NCI-H146 (cell line): ENCODE data around the gene OR4E1.
"Not testable (repeated sequence)": the region's sequence is repeated elsewhere in the genome, so short reads cannot be mapped to it uniquely, and the experiment has no call there.

Experiments used
- DNase-seq: peaks from one replicate; lab custom pipeline; 2025; lab: John Stamatoyannopoulos, UW

The OR4E1 gene

GRCh38 chr14:21673718-21674117 is at the start of gene OR4E1:
OR4E1 (minus strand) TSS chr14:21673818; CDS start chr14:21670935, 2,883 bp downstream.
- no peak for DNase-seq

- DNase-seq: no peak
Observed at GRCh38 chr14:21721504-21721903, 47.9 kb upstream of the OR4E1 start.

- DNase-seq: no peak
Observed at GRCh38 chr14:21719841-21720240, 46.2 kb upstream of the OR4E1 start.

GRCh38 chr14:21714318-21714929 is 40.8 kb upstream of the OR4E1 start:
- no peak for DNase-seq

- DNase-seq: no peak
Observed at GRCh38 chr14:21712036-21712435, 38.4 kb upstream of the OR4E1 start.

GRCh38 chr14:21711360-21711961 is 37.8 kb upstream of the OR4E1 start:
- DNase-seq: peak; percentile 1

DNA sequence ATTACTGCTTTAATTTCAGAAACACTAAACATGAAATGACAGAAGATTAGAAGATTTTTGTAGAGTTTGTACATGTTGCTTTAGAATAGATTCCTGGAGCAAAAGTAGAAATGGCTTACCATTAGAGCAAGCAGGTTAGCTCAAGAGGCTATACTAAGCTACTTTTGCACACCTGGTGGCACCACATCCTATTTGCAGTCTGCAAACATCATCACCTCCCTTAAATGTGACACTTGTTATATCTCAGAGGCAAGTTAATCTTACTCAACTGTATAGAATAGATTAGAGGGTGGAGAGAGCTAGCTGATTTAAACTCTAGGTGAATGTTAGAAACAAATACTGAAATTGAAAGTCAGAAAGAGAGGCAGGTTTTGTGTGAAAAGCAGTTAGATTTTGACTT is 30.7 kb upstream of the OR4E1 start:
- DNase-seq: no peak

DNA sequence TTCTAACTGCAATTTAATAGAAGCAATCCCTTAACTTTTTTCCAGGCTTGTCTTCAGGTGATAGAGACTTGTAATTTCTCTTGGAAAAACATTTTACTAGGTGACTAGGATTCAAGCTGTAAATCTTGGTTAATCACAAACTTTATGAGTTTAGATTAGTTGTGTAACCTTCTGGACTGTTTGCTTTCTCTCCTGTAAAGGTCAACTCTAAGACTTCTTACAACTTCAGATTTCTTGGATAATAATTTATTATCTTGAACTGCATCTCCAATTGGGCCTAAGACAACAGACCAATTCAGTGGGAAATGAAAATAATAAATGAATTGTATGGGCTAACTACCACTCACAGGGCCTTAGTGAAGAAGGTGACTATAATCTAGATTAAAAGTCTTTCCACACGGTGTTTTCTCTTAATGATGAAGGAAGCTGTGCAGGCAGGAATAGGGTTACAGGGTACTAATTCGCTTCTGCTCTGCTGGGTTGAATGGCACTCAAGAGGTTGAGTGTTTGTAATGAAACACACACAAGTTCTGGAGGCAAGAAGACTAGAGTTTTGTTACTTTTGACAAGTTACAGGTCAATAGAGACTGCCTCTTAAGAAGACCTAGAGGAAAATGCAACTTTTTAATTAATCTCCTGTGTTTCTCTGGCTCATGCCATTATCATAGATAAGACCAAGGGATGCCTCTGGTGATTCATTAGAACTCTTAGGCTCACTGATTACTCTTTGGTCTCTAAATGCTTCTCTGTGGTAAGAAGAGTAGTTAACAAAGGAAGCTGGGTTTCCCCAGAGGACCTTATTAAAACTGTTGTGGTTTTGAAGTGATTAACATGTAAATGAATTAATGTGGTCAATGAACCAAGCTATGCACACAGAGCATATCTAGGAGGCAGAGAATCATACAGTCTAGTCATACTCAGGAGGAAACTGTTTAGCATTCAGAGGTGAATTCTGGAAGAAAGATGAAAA is 30.0 kb upstream of the OR4E1 start:
- DNase-seq: no peak

- DNase-seq: no peak
Observed at GRCh38 chr14:21702316-21702715, 28.7 kb upstream of the OR4E1 start.

GRCh38 chr14:21699551-21699950 is 25.9 kb upstream of the OR4E1 start:
- DNase-seq: no peak

DNA sequence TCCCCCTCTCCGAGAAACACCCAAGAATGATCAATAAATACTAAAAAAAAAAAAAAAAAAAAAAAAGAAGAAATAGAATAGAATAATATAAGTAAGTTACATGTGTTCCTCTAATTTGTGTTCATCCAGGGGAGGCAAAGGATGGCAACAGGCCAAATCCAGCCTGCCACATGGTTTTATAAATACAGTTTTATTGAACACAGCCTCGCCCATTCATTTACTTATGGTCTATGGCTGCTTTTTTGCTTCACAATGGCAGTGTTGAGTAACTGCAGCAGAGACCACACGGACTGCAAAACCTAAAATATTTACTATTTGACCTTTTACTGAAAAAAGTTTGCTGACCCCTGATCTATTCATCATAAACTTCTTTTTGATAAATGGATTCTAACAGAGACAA is 24.9 kb upstream of the OR4E1 start:
- DNase-seq: not testable (repeated sequence)

DNA sequence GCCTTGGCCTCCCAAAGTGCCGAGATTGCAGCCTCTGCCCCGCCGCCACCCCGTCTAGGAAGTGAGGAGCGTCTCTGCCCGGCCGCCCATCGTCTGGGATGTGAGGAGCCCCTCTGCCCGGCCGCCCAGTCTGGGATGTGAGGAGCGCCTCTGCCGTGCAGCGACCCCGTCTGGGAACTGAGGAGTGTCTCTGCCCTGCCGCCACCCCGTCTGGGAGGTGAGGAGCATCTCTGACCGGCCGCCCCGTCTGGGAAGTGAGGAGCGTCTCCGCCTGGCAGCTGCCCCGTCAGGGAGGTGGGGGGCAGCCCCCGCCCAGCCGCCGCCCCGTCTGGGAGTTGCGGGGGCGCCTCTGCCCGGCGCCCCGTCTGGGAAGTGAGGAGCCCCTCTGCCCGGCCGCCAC is 24.0 kb upstream of the OR4E1 start:
- DNase-seq: not testable (repeated sequence)

- DNase-seq: no peak
Observed at GRCh38 chr14:21694425-21694824, 20.8 kb upstream of the OR4E1 start.

DNA sequence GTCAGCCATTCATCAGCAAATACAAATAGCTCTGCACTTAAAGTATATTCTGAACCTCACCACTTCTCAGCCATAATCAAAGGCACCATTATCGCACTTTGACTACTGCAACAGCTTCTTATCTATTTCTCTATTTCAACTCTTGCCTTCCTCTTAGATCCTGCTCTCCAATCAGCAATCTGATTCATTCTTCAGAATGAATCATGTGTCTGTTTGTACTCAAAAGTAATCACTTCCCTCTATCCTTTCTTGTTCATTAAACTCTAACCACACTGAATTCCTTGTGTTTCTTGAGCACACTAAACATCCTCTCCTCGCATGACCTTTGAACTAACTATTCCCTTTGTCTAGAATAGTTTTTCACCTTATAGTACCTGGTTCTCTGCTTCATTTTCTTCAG is 12.8 kb upstream of the OR4E1 start:
- no peak for DNase-seq

DNA sequence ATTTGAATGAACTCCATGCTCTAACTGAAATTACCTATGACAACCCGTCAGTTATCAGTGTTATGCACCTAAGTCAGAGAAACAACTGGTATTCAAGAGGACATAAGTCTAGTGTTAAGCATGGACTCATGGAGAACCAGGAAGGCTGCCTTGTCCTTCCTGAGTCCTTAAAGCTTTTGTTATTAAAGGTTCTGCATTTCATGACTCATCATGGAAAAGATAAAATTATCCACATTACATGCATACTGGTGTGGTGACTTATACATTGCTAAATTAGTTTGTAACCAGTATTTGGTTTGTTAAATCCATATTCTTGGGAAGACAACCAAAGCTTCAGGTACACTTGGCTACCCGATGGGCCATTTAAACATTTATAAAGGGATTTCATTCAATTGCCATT is 6.5 kb upstream of the OR4E1 start:
- no peak for DNase-seq

DNA sequence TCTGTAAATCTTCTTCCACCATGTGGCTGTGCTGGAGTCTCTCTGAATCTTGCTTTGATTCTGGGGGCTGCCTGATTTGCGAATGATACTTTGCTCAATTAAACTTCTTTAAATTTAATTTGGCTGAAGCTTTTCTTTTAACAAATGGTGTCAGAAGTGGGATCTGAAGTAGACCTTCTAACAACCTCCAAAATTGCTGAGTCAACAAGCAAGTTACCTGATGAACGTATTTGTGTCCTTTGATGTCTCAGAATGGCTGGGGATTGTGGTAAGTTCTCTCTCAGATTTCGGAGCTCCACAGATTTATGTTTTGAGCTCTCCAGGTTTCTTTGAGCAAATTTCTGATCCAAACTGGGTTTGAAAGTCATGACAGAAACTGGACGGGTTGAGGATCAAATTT is 1.9 kb upstream of the OR4E1 start:
- no peak for DNase-seq

DNA sequence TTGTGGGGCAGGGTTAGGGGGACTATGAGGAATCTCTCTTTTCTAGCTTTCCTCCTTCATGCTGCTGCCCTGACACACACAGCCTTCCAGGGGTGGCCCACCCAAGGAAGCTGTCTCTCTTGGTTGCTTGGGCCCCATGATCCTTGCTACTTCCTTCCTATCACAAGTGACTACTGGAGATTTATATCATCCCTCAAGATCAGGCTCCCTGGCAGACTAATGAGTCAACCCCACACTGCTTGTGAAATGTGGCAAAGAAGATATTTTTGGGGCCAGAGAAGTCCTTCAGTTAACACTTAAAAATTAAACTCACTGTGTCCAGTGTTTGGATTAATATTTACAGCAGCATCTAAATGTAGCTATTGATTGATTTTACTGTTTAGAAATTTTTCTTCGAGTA is 1.5 kb downstream of the OR4E1 start:
- no peak for DNase-seq

DNA sequence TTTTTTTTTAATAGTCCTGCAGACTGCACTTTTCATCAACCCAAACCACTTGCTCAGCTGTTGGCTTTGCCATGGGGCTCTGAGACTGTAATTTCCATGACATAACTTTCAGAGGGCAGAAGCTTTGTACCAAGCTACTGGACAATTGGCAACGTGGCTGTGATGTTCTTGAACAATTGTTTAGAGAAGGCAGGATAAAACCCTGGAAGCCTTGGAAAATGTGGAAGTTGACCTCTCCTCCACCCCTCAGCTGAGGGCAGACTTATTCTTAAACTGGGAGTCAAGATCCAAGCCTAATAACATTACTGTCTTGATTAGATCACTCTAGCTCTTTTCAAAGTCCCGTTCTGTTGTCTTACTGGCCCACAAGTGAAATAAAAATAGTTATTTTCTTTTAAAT is 2.2 kb downstream of the OR4E1 start:
- no peak for DNase-seq

GRCh38 chr14:21669284-21669683 is 4.3 kb downstream of the OR4E1 start:
- DNase-seq: no peak

DNA sequence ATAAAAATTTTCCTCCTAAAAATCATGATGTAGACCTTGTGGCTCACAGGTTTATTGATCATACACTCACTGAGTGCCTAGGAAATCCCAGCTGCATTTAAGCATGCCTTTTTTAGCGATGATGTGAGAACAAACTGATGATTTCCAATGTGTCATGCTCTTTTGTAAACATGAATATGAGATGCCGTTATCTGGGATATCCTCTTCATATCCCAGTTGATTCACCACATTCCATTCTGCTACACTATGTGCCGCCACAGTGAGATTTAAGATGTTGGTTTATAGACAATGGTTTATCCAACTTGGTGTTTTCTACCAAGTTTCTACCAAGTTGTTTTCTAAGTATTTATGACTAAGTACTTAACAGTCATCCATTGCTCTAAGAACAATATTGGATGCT is 5.2 kb downstream of the OR4E1 start:
- no peak for DNase-seq

- no peak for DNase-seq
Observed at GRCh38 chr14:21656980-21657379, 16.6 kb downstream of the OR4E1 start.

DNA sequence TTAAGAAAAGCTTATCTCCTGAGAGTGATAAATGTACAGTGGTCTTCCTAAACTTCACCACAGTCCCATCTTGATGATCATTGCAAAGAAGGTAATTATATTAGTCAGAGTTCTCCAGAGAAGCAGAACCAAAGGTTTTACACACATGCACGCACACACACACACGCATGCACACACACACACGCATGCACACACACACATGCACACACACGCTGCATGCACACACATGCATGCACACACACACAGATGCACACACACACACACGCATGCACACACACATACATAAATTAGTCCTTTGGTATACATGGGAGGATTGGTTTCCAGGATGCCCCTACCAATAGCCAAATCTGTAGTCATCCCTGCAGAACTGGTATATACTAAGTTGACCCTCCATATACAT is 19.4 kb downstream of the OR4E1 start:
- DNase-seq: no peak

DNA sequence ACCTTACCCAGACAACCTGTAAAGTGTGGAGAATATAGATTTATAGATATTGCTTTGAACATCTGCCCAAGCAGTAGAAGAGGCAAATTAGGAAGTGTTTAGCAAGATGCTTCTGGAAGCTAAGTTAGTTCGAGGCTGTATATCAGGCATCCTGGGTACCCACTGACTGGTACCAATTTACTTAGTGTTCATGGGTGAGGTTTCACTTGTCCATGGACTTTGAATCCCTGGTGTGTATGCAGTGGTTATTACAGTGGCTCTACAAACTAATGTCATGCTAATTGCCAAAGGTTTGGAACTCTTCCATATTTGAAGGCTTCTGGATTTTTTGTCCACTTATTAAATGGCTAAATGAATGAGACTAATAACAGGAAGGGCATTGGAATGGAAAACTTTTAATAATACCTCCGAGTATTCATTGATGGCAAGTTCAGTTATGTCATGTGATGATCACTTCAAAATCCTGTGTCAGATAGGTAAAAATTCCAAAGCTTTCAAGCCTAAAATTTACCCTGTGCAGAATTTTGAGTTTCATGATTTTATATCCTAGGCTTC is 20.2 kb downstream of the OR4E1 start, which contains the start of gene OR4E2:
Gene OR4E2, plus strand, starts transcription at position 505 of the 555 bp plus-strand sequence. CDS start 11,248 bp downstream, outside the sequence.
- no peak for DNase-seq
